KMS-11 (cell line): ENCODE results near the gene CRCP.

ENCODE experiments used
- H2AFZ ChIP-seq: fragments of 200-600 bp; sonication (generic); 2 replicates; pipeline ENCODE4 v1.6.1; 2016; ENCODE audit warnings: antibody characterized with exemption, mixed run types, low read depth
- H3K27ac ChIP-seq: fragments of 200-600 bp; sonication (generic); 2 replicates; pipeline ENCODE4 v1.6.1; 2016; ENCODE audit warnings: mild to moderate bottlenecking, mixed run types
- H3K27me3 ChIP-seq: fragments of 200-600 bp; sonication (generic); 2 replicates; pipeline ENCODE4 v1.6.1; 2017; ENCODE audit warnings: mild to moderate bottlenecking, low read depth, mixed run types, moderate library complexity; ENCODE audit not compliant: insufficient read depth
- H3K36me3 ChIP-seq: fragments of 200-600 bp; sonication (generic); 2 replicates; pipeline ENCODE4 v1.6.1; 2017; ENCODE audit warnings: mild to moderate bottlenecking, mixed run types; ENCODE audit not compliant: insufficient read depth
- H3K4me1 ChIP-seq: fragments of 200-600 bp; sonication (generic); 2 replicates; pipeline ENCODE4 v1.6.1; 2016; ENCODE audit warnings: mild to moderate bottlenecking, low read depth, mixed run types; ENCODE audit not compliant: poor library complexity, severe bottlenecking
- H3K4me2 ChIP-seq: fragments of 200-600 bp; sonication (generic); 2 replicates; pipeline ENCODE4 v1.7.0; 2016; ENCODE audit warnings: mild to moderate bottlenecking, mixed run types
- H3K4me3 ChIP-seq: fragments of 200-600 bp; sonication (generic); IDR thresholded peaks from 2 replicates; pipeline ENCODE4 v1.6.1; 2017; ENCODE audit warnings: low read depth, low read length, mixed read lengths; ENCODE audit not compliant: insufficient read depth
- H3K79me2 ChIP-seq: fragments of 200-600 bp; sonication (generic); 2 replicates; pipeline ENCODE4 v1.6.1; 2016; ENCODE audit warnings: low read depth, mixed run types; ENCODE audit not compliant: insufficient read depth
- H3K9ac ChIP-seq: fragments of 200-600 bp; sonication (generic); 2 replicates; pipeline ENCODE4 v1.6.1; 2016; ENCODE audit warnings: mild to moderate bottlenecking, mixed run types
- H4K20me1 ChIP-seq: fragments of 200-600 bp; sonication (generic); 2 replicates; pipeline ENCODE4 v1.6.1; 2016; ENCODE audit warnings: mild to moderate bottlenecking, mixed run types; ENCODE audit not compliant: insufficient read depth
- TF ChIP-seq, protein P1 (sequence below): fragments of 200-600 bp; sonication (generic); conservative IDR thresholded peaks from 2 replicates; pipeline ENCODE4 v1.6.1; 2017; ENCODE audit warnings: low read depth, mild to moderate bottlenecking, antibody characterized with exemption, low read length, moderate library complexity, mixed read lengths

CRCP gene

GRCh38 chr7:66075590-66076461 lies 38.8 kb upstream of the CRCP start, which contains the start of gene ASL:
Gene ASL (plus strand): TSS chr7:66075819. CDS start chr7:66076082, 263 bp downstream.
- Histone ChIP-seq H4K20me1 (no peaks in the 10 kb centered on the region), H3K4me2 (peak within 1 kb of the TSS; percentile 66), H3K4me3 (no peak within 1 kb of the TSS), H3K27me3 (no peaks in the 10 kb centered on the region), H3K27ac (no peak within 1 kb of the TSS), H3K4me1 (peaks cover 25% of the 10 kb centered on the region), H3K79me2 (no peaks in the 10 kb centered on the region), H3K9ac (peak within 1 kb of the TSS; percentile 72; the same call in 1 of the 2 replicates), H3K36me3 (no peaks in the 10 kb centered on the region), H2AFZ (peak within 1 kb of the TSS; percentile 96)
- TF ChIP-seq, protein P1, sequence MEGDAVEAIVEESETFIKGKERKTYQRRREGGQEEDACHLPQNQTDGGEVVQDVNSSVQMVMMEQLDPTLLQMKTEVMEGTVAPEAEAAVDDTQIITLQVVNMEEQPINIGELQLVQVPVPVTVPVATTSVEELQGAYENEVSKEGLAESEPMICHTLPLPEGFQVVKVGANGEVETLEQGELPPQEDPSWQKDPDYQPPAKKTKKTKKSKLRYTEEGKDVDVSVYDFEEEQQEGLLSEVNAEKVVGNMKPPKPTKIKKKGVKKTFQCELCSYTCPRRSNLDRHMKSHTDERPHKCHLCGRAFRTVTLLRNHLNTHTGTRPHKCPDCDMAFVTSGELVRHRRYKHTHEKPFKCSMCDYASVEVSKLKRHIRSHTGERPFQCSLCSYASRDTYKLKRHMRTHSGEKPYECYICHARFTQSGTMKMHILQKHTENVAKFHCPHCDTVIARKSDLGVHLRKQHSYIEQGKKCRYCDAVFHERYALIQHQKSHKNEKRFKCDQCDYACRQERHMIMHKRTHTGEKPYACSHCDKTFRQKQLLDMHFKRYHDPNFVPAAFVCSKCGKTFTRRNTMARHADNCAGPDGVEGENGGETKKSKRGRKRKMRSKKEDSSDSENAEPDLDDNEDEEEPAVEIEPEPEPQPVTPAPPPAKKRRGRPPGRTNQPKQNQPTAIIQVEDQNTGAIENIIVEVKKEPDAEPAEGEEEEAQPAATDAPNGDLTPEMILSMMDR: no peak

- Histone ChIP-seq H3K27me3 (no peaks in the 10 kb centered on the region), H3K9ac (peak overlapping the region; percentile 72; the same call in 1 of the 2 replicates), H3K4me2 (peak overlapping the region; percentile 66), H2AFZ (peak overlapping the region; percentile 96), H3K4me1 (peaks cover 23% of the 10 kb centered on the region), H3K79me2 (no peaks in the 10 kb centered on the region), H3K36me3 (no peaks in the 10 kb centered on the region), H3K4me3 (no peak overlapping the region), H4K20me1 (no peaks in the 10 kb centered on the region), H3K27ac (no peak overlapping the region)
- TF ChIP-seq, protein P1: no peak
These were observed 38.0 kb upstream of the CRCP start for GRCh38 chr7:66076462-66077329.

DNA sequence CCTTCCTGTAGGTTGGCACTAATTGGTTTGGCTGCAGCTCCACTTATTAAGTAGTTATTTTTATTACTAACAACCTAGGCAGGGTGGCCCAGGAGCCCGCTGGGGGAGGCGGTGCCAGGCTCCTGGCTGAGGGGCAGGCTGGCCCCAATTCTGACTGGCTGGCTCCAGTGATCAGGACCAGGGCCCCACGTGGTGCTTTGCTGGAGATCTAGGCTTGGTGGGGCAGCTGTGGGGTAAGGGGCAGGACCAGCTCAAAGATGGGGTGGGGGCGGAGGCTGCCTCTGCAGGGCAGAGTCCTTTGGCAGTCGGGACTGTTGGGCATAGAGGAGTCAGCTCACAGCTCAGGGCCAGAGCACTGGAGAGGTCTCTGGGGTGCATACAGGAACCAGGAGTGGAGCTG lies 36.6 kb upstream of the CRCP start:
- Histone ChIP-seq H3K36me3 (no peaks in the 10 kb centered on the region), H3K9ac (no peak overlapping the region), H3K79me2 (no peaks in the 10 kb centered on the region), H3K27ac (no peak overlapping the region), H4K20me1 (no peaks in the 10 kb centered on the region), H2AFZ (no peak overlapping the region), H3K27me3 (no peaks in the 10 kb centered on the region), H3K4me1 (peaks cover 11% of the 10 kb centered on the region), H3K4me2 (no peak overlapping the region), H3K4me3 (no peak overlapping the region)
- TF ChIP-seq, protein P1: no peak

DNA sequence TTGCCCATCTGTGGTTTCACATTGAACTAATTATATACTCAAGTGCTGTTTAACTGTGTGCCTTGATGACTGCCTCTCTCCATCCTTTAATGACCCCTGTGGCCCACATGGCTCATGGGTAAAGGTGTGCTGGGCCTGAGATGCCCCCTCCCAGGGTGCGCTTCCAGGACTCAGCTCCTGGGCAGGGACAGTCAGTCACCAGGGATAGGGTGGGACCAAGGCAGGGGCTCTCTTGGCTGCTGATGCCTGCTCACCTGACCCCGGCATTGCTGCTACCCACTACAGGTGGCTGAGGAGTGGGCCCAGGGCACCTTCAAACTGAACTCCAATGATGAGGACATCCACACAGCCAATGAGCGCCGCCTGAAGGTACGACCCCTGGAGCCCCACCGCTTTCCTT lies 32.6 kb upstream of the CRCP start:
- Histone ChIP-seq H2AFZ (no peak overlapping the region), H4K20me1 (no peaks in the 10 kb centered on the region), H3K9ac (no peak overlapping the region), H3K27me3 (no peaks in the 10 kb centered on the region), H3K79me2 (no peaks in the 10 kb centered on the region), H3K4me2 (no peak overlapping the region), H3K4me1 (peaks cover 2% of the 10 kb centered on the region), H3K4me3 (no peak overlapping the region), H3K27ac (no peak overlapping the region), H3K36me3 (no peaks in the 10 kb centered on the region)
- TF ChIP-seq, protein P1: no peak
